Loucy (cell line): ENCODE data around the gene CYTH4.

Source experiments
- H2AFZ ChIP-seq: fragments of 200-600 bp; sonication (generic); 2 replicates; pipeline ENCODE4 v1.6.0; 2016; ENCODE audit warnings: antibody characterized with exemption, mild to moderate bottlenecking, low read length, moderate library complexity
- H3F3A ChIP-seq: fragments of 200-600 bp; 2 replicates; pipeline ENCODE4 v1.6.0; 2016; ENCODE audit warnings: antibody characterized with exemption, low read depth, mild to moderate bottlenecking
- H3K27me3 ChIP-seq: fragments of 200-600 bp; sonication (generic); 2 replicates; pipeline ENCODE4 v1.6.1; 2014; ENCODE audit warnings: low read length, mild to moderate bottlenecking; ENCODE audit not compliant: insufficient read depth, poor library complexity, severe bottlenecking
- H3K36me3 ChIP-seq: fragments of 200-600 bp; sonication (generic); 2 replicates; pipeline ENCODE4 v1.6.1; 2016; ENCODE audit warnings: low read length; ENCODE audit not compliant: insufficient read depth
- H3K4me1 ChIP-seq: fragments of 200-600 bp; sonication (generic); 2 replicates; pipeline ENCODE4 v1.5.1; 2014; ENCODE audit warnings: low read length, mild to moderate bottlenecking; ENCODE audit not compliant: insufficient read depth, poor library complexity, severe bottlenecking
- H3K4me2 ChIP-seq: fragments of 200-600 bp; sonication (generic); 2 replicates; pipeline ENCODE4 v1.6.0; 2014; ENCODE audit warnings: antibody characterized with exemption, low read length, low read depth, mild to moderate bottlenecking; ENCODE audit not compliant: poor library complexity, severe bottlenecking
- H3K4me3 ChIP-seq: fragments of 200-600 bp; sonication (generic); 2 replicates; pipeline ENCODE4 v1.5.1; 2014; ENCODE audit warnings: low read length, mild to moderate bottlenecking, mixed read lengths; ENCODE audit not compliant: poor library complexity, severe bottlenecking
- H3K79me2 ChIP-seq: fragments of 200-600 bp; sonication (generic); 2 replicates; pipeline ENCODE4 v1.6.1; 2014; ENCODE audit warnings: low read length; ENCODE audit not compliant: insufficient read depth
- H3K9ac ChIP-seq: fragments of 200-600 bp; sonication (generic); 2 replicates; pipeline ENCODE4 v1.6.0; 2014; ENCODE audit warnings: mild to moderate bottlenecking, low read depth, low read length, moderate library complexity; ENCODE audit not compliant: poor library complexity, severe bottlenecking
- H3K9me2 ChIP-seq: fragments of 200-600 bp; sonication (generic); replicated peaks from 2 replicates; pipeline ENCODE4 v1.6.1; 2016; ENCODE audit warnings: low read depth, low read length, mixed read lengths
- H3K9me3 ChIP-seq: fragments of 200-600 bp; sonication (generic); 2 replicates; pipeline ENCODE4 v1.6.1; 2014; ENCODE audit warnings: mild to moderate bottlenecking, antibody characterized with exemption, low read length, low read depth; ENCODE audit not compliant: insufficient read depth
- H4K20me1 ChIP-seq: fragments of 200-600 bp; sonication (generic); 2 replicates; pipeline ENCODE4 v1.6.0; 2014; ENCODE audit warnings: antibody characterized with exemption, low read length, mild to moderate bottlenecking; ENCODE audit not compliant: insufficient read depth, poor library complexity, severe bottlenecking
- EZH2phosphoT487 ChIP-seq: fragments of 200-600 bp; IDR thresholded peaks from 2 replicates; pipeline ENCODE4 v1.6.1; 2018; ENCODE audit warnings: antibody characterized with exemption, mild to moderate bottlenecking, moderate library complexity, borderline replicate concordance
- TF ChIP-seq, protein P1 (sequence below): fragments of 200-600 bp; sonication (generic); conservative IDR thresholded peaks from 2 replicates; pipeline ENCODE4 v1.5.1; 2014; ENCODE audit warnings: mild to moderate bottlenecking, antibody characterized with exemption, low read length

Gene CYTH4

DNA sequence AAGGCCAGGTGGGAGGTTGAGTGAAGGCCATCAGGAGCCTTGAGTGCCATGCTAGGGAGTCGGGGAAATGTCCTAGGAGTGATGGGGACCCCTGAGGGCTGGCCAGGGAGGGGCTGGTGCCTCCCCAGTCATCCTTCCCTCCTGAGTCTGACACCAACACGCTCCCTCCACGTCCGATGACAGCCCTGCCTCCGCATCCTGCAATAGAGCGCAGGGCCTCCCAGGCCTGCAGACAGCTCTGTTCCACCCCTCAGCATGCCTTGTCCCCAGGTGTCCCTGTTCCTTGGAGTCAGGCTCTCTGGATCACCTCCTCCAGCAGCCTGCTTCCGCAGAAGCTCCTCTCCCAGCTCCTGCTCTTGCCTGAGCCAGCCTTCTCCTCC, 41.4 kb upstream of the CYTH4 start:
- peaks cover 12% of the 10 kb centered on the region; the same call in 1 of the 2 replicates for H3F3A ChIP-seq
- peaks cover 7% of the 10 kb centered on the region for H3K27me3 ChIP-seq
- TF ChIP-seq, protein P1, sequence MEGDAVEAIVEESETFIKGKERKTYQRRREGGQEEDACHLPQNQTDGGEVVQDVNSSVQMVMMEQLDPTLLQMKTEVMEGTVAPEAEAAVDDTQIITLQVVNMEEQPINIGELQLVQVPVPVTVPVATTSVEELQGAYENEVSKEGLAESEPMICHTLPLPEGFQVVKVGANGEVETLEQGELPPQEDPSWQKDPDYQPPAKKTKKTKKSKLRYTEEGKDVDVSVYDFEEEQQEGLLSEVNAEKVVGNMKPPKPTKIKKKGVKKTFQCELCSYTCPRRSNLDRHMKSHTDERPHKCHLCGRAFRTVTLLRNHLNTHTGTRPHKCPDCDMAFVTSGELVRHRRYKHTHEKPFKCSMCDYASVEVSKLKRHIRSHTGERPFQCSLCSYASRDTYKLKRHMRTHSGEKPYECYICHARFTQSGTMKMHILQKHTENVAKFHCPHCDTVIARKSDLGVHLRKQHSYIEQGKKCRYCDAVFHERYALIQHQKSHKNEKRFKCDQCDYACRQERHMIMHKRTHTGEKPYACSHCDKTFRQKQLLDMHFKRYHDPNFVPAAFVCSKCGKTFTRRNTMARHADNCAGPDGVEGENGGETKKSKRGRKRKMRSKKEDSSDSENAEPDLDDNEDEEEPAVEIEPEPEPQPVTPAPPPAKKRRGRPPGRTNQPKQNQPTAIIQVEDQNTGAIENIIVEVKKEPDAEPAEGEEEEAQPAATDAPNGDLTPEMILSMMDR: no peak
- TF ChIP-seq EZH2phosphoT487: no peak
- peak overlapping the region; percentile 98 for H3K4me2 ChIP-seq
- H3K4me1 ChIP-seq: peaks cover 70% of the 10 kb centered on the region
- H2AFZ ChIP-seq: no peak overlapping the region
- peak overlapping the region; percentile 94 for H3K4me3 ChIP-seq
- peaks cover 47% of the 10 kb centered on the region; the same call in 1 of the 2 replicates for H3K36me3 ChIP-seq
- peak overlapping the region; percentile 99 for H3K9ac ChIP-seq
- H3K9me2 ChIP-seq: no peaks in the 10 kb centered on the region
- H4K20me1 ChIP-seq: peaks cover 68% of the 10 kb centered on the region
- no peaks in the 10 kb centered on the region for H3K9me3 ChIP-seq
- peaks cover 80% of the 10 kb centered on the region for H3K79me2 ChIP-seq

DNA sequence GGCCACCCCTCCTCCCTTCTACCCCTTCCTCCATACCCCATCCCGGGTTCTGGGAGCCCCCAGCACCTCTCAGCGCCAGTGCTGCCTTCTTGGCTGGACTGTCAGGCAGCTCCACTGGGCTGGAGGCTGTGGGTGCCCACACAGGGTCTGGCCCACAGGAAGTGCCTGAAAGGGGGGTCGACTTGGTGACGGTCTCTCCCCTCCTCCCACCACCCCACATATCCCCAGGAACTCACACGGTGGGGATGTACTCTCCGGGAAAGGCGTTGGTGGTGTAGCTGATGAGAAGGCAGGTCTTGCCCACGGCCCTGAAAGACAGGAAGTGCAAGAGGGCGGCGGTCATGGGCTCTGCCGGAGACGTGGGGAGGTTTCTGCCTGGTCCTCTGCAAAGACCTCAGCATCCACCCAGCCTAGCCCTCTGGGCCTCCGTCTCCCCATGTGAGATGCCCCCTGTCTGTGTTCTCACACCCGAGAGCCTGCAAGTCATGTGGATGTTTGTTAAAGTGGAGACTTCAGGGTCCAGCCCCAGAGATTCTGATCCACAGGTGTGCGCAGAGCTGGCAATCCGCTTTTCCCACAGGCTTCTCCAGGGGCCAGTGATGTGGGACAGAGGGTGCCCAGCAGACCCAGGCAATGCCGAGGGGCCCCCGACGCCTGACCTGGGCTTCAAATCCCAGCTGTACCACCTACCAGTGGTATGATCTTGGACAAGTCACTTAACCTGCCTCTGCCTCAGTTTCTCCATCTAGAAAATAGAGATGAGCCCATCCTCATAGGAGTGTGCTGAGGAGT, 40.8 kb upstream of the CYTH4 start:
- Histone ChIP-seq H3K36me3 (peaks cover 41% of the 10 kb centered on the region; the same call in 1 of the 2 replicates), H3K9me3 (no peaks in the 10 kb centered on the region), H2AFZ (no peak overlapping the region), H3K79me2 (peaks cover 74% of the 10 kb centered on the region), H3K4me2 (peak overlapping the region; percentile 98), H3F3A (peaks cover 12% of the 10 kb centered on the region; the same call in 1 of the 2 replicates), H3K27me3 (peaks cover 7% of the 10 kb centered on the region), H3K9ac (peak overlapping the region; percentile 99), H3K9me2 (no peaks in the 10 kb centered on the region), H3K4me1 (peaks cover 66% of the 10 kb centered on the region), H4K20me1 (peaks cover 62% of the 10 kb centered on the region), H3K4me3 (peak overlapping the region; percentile 94)
- TF ChIP-seq, protein P1: no peak
- TF ChIP-seq EZH2phosphoT487: no peak

DNA sequence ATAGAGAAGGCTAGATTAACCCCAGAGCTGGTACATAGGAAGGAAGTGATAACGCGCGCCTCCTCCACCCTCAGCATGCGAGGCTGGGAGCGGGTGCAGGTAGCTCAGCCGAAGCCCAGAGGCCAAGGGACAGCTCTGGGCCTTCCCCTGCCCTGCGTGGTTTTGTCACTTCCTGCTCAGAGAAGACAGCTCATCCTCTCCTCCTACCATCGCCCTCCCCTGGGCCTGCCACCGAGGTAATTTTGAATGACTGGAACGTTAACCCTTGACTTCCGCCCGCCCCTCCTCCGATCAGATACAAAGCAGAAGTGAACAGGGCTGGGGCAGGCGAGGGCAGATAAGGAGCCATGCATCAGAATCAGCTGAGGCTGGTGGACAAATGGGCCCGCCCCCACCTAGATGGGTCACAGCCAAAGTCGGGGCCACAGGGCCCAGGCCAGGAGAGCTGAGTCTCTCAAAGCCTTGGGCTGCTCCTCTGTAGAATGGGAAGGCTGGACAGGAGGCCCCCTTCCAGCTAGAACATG, 39.9 kb upstream of the CYTH4 start:
- Histone ChIP-seq H4K20me1 (peaks cover 54% of the 10 kb centered on the region), H3K27me3 (peaks cover 7% of the 10 kb centered on the region), H3F3A (peaks cover 12% of the 10 kb centered on the region; the same call in 1 of the 2 replicates), H3K4me3 (peak overlapping the region; percentile 94), H3K4me1 (peaks cover 62% of the 10 kb centered on the region), H3K36me3 (peaks cover 36% of the 10 kb centered on the region; the same call in 1 of the 2 replicates), H3K9me2 (no peaks in the 10 kb centered on the region), H3K9me3 (no peaks in the 10 kb centered on the region), H2AFZ (no peak overlapping the region), H3K79me2 (peaks cover 66% of the 10 kb centered on the region), H3K9ac (peak overlapping the region; percentile 99), H3K4me2 (peak overlapping the region; percentile 98)
- TF ChIP-seq, protein P1: no peak
- no peak for TF ChIP-seq EZH2phosphoT487
